Measurements from ENCODE around the gene SMCO2.

SMCO2 gene

GRCh38 chr12:27478949-27479348 is 32.4 kb downstream of the SMCO2 start:
- Histone ChIP-seq H3K23ac (ENCODE audit: low read length) (no peak overlapping the region), H3K4ac (ENCODE audit: low read depth, low read length) (no peak overlapping the region), H3K79me2 (ENCODE audit: control insufficient read depth, insufficient read depth, low read length) (no peaks in the 10 kb centered on the region), H3K4me2 (ENCODE audit: low read length) (no peak overlapping the region), H3K18ac (ENCODE audit: low read length) (no peak overlapping the region), H3K4me3 (ENCODE audit: low read length) (no peak overlapping the region), H3K56ac (ENCODE audit: low read length) (no peak overlapping the region), H3K36me3 (ENCODE audit: control insufficient read depth, insufficient read depth, low read length) (no peaks in the 10 kb centered on the region), H2BK15ac (replicated peaks; ENCODE audit: low read depth) (no peak overlapping the region), H3K4me1 (ENCODE audit: control insufficient read depth, low read depth, low read length) (no peaks in the 10 kb centered on the region), H4K8ac (ENCODE audit: low read depth, low read length) (no peak overlapping the region), H4K5ac (ENCODE audit: low read length) (no peak overlapping the region), H3K9ac (ENCODE audit: low read length) (no peak overlapping the region), H2BK120ac (ENCODE audit: low read depth, low read length) (no peak overlapping the region), H3K27me3 (ENCODE audit: insufficient read depth, low read length, poor library complexity) (no peaks in the 10 kb centered on the region), H2AK5ac (ENCODE audit: low read length) (no peak overlapping the region), H3K27ac (ENCODE audit: low read depth, low read length) (no peak overlapping the region), H3K79me1 (ENCODE audit: low read length) (no peaks in the 10 kb centered on the region), H2BK5ac (ENCODE audit: low read length) (no peak overlapping the region)
- no peak for DNase-seq

- no peak overlapping the region for H3K4me2 ChIP-seq (ENCODE audit: low read length)
- H3K4ac ChIP-seq (ENCODE audit: low read depth, low read length): no peak overlapping the region
- H2BK120ac ChIP-seq (ENCODE audit: low read depth, low read length): no peak overlapping the region
- no peak overlapping the region for H3K56ac ChIP-seq (ENCODE audit: low read length)
- H3K27ac ChIP-seq (ENCODE audit: low read depth, low read length): no peak overlapping the region
- H2BK5ac ChIP-seq (ENCODE audit: low read length): no peak overlapping the region
- DNase-seq: no peak
- no peaks in the 10 kb centered on the region for H3K27me3 ChIP-seq (ENCODE audit: insufficient read depth, low read length, poor library complexity)
- no peak overlapping the region for H3K23ac ChIP-seq (ENCODE audit: low read length)
- H2AK5ac ChIP-seq (ENCODE audit: low read length): no peak overlapping the region
- no peak overlapping the region for H4K5ac ChIP-seq (ENCODE audit: low read length)
- WGBS (ENCODE audit: extremely low coverage, insufficient coverage, low lambda C conversion rate): no CpG with 5 or more reads among the region's 1 CpG
- no peak overlapping the region for H2BK15ac ChIP-seq (replicated peaks; ENCODE audit: low read depth)
- no peak overlapping the region for H4K8ac ChIP-seq (ENCODE audit: low read depth, low read length)
- no peaks in the 10 kb centered on the region for H3K79me1 ChIP-seq (ENCODE audit: low read length)
- no peaks in the 10 kb centered on the region for H3K4me1 ChIP-seq (ENCODE audit: control insufficient read depth, low read depth, low read length)
- no peak overlapping the region for H3K4me3 ChIP-seq (ENCODE audit: low read length)
- no peaks in the 10 kb centered on the region for H3K36me3 ChIP-seq (ENCODE audit: control insufficient read depth, insufficient read depth, low read length)
- H3K9ac ChIP-seq (ENCODE audit: low read length): no peak overlapping the region
- H3K18ac ChIP-seq (ENCODE audit: low read length): no peak overlapping the region
- no peaks in the 10 kb centered on the region for H3K79me2 ChIP-seq (ENCODE audit: control insufficient read depth, insufficient read depth, low read length)
Observed at GRCh38 chr12:27480016-27480415, 33.5 kb downstream of the SMCO2 start.

GRCh38 chr12:27486961-27487360 is 40.4 kb downstream of the SMCO2 start:
- Histone ChIP-seq H4K5ac (ENCODE audit: low read length) (no peak overlapping the region), H3K36me3 (ENCODE audit: control insufficient read depth, insufficient read depth, low read length) (no peaks in the 10 kb centered on the region), H3K27me3 (ENCODE audit: insufficient read depth, low read length, poor library complexity) (no peaks in the 10 kb centered on the region), H2AK5ac (ENCODE audit: low read length) (no peak overlapping the region), H3K18ac (ENCODE audit: low read length) (no peak overlapping the region), H4K8ac (ENCODE audit: low read depth, low read length) (no peak overlapping the region), H3K4me1 (ENCODE audit: control insufficient read depth, low read depth, low read length) (no peaks in the 10 kb centered on the region), H3K79me2 (ENCODE audit: control insufficient read depth, insufficient read depth, low read length) (no peaks in the 10 kb centered on the region), H3K9ac (ENCODE audit: low read length) (no peak overlapping the region), H3K56ac (ENCODE audit: low read length) (no peak overlapping the region), H3K79me1 (ENCODE audit: low read length) (no peaks in the 10 kb centered on the region), H2BK15ac (replicated peaks; ENCODE audit: low read depth) (no peak overlapping the region), H3K23ac (ENCODE audit: low read length) (no peak overlapping the region), H3K4me3 (ENCODE audit: low read length) (no peak overlapping the region), H2BK120ac (ENCODE audit: low read depth, low read length) (no peak overlapping the region), H3K4me2 (ENCODE audit: low read length) (no peak overlapping the region), H3K27ac (ENCODE audit: low read depth, low read length) (no peak overlapping the region), H2BK5ac (ENCODE audit: low read length) (no peak overlapping the region), H3K4ac (ENCODE audit: low read depth, low read length) (no peak overlapping the region)
- no peak for DNase-seq

- H2BK5ac ChIP-seq (ENCODE audit: low read length): no peak overlapping the region
- peak; percentile 26 for DNase-seq
- no peaks in the 10 kb centered on the region for H3K79me2 ChIP-seq (ENCODE audit: control insufficient read depth, insufficient read depth, low read length)
- no peaks in the 10 kb centered on the region for H3K36me3 ChIP-seq (ENCODE audit: control insufficient read depth, insufficient read depth, low read length)
- no peak overlapping the region for H3K27ac ChIP-seq (ENCODE audit: low read depth, low read length)
- no CpG with 5 or more reads among the region's 5 CpGs for WGBS (ENCODE audit: extremely low coverage, insufficient coverage, low lambda C conversion rate)
- no peak overlapping the region for H4K8ac ChIP-seq (ENCODE audit: low read depth, low read length)
- no peak overlapping the region for H3K4me3 ChIP-seq (ENCODE audit: low read length)
- no peaks in the 10 kb centered on the region for H3K79me1 ChIP-seq (ENCODE audit: low read length)
- H3K27me3 ChIP-seq (ENCODE audit: insufficient read depth, low read length, poor library complexity): no peaks in the 10 kb centered on the region
- no peak overlapping the region for H2BK15ac ChIP-seq (replicated peaks; ENCODE audit: low read depth)
- H3K4ac ChIP-seq (ENCODE audit: low read depth, low read length): no peak overlapping the region
- no peak overlapping the region for H3K18ac ChIP-seq (ENCODE audit: low read length)
- no peaks in the 10 kb centered on the region for H3K4me1 ChIP-seq (ENCODE audit: control insufficient read depth, low read depth, low read length)
- H3K9ac ChIP-seq (ENCODE audit: low read length): no peak overlapping the region
- H3K4me2 ChIP-seq (ENCODE audit: low read length): no peak overlapping the region
- no peak overlapping the region for H2BK120ac ChIP-seq (ENCODE audit: low read depth, low read length)
- H3K23ac ChIP-seq (ENCODE audit: low read length): no peak overlapping the region
- no peak overlapping the region for H4K5ac ChIP-seq (ENCODE audit: low read length)
- H3K56ac ChIP-seq (ENCODE audit: low read length): no peak overlapping the region
- H2AK5ac ChIP-seq (ENCODE audit: low read length): no peak overlapping the region
Observed at GRCh38 chr12:27488479-27488878, 41.9 kb downstream of the SMCO2 start.

GRCh38 chr12:27491226-27491625 is 44.7 kb downstream of the SMCO2 start:
- Histone ChIP-seq H3K56ac (ENCODE audit: low read length) (no peak overlapping the region), H3K23ac (ENCODE audit: low read length) (no peak overlapping the region), H2AK5ac (ENCODE audit: low read length) (no peak overlapping the region), H3K36me3 (ENCODE audit: control insufficient read depth, insufficient read depth, low read length) (no peaks in the 10 kb centered on the region), H4K8ac (ENCODE audit: low read depth, low read length) (no peak overlapping the region), H2BK15ac (replicated peaks; ENCODE audit: low read depth) (no peak overlapping the region), H3K4me3 (ENCODE audit: low read length) (no peak overlapping the region), H3K79me2 (ENCODE audit: control insufficient read depth, insufficient read depth, low read length) (no peaks in the 10 kb centered on the region), H3K18ac (ENCODE audit: low read length) (no peak overlapping the region), H2BK5ac (ENCODE audit: low read length) (no peak overlapping the region), H3K4me1 (ENCODE audit: control insufficient read depth, low read depth, low read length) (no peaks in the 10 kb centered on the region), H3K4me2 (ENCODE audit: low read length) (no peak overlapping the region), H3K27ac (ENCODE audit: low read depth, low read length) (no peak overlapping the region), H3K79me1 (ENCODE audit: low read length) (no peaks in the 10 kb centered on the region), H3K27me3 (ENCODE audit: insufficient read depth, low read length, poor library complexity) (no peaks in the 10 kb centered on the region), H3K9ac (ENCODE audit: low read length) (no peak overlapping the region), H2BK120ac (ENCODE audit: low read depth, low read length) (no peak overlapping the region), H3K4ac (ENCODE audit: low read depth, low read length) (no peak overlapping the region), H4K5ac (ENCODE audit: low read length) (no peak overlapping the region)
- WGBS (ENCODE audit: extremely low coverage, insufficient coverage, low lambda C conversion rate): no CpG with 5 or more reads among the region's 2 CpGs
- DNase-seq: no peak

- no peak overlapping the region for H2BK120ac ChIP-seq (ENCODE audit: low read depth, low read length)
- no peaks in the 10 kb centered on the region for H3K79me2 ChIP-seq (ENCODE audit: control insufficient read depth, insufficient read depth, low read length)
- no peak overlapping the region for H3K23ac ChIP-seq (ENCODE audit: low read length)
- no peak overlapping the region for H4K8ac ChIP-seq (ENCODE audit: low read depth, low read length)
- no peak overlapping the region for H3K4me2 ChIP-seq (ENCODE audit: low read length)
- H3K4me1 ChIP-seq (ENCODE audit: control insufficient read depth, low read depth, low read length): no peaks in the 10 kb centered on the region
- H2BK5ac ChIP-seq (ENCODE audit: low read length): no peak overlapping the region
- WGBS (ENCODE audit: extremely low coverage, insufficient coverage, low lambda C conversion rate): no CpG with 5 or more reads among the region's 6 CpGs
- H3K36me3 ChIP-seq (ENCODE audit: control insufficient read depth, insufficient read depth, low read length): no peaks in the 10 kb centered on the region
- H2BK15ac ChIP-seq (replicated peaks; ENCODE audit: low read depth): no peak overlapping the region
- H3K79me1 ChIP-seq (ENCODE audit: low read length): no peaks in the 10 kb centered on the region
- H3K27me3 ChIP-seq (ENCODE audit: insufficient read depth, low read length, poor library complexity): no peaks in the 10 kb centered on the region
- H3K4me3 ChIP-seq (ENCODE audit: low read length): no peak overlapping the region
- H3K27ac ChIP-seq (ENCODE audit: low read depth, low read length): no peak overlapping the region
- DNase-seq: peak; percentile 57
- no peak overlapping the region for H3K4ac ChIP-seq (ENCODE audit: low read depth, low read length)
- no peak overlapping the region for H3K18ac ChIP-seq (ENCODE audit: low read length)
- H2AK5ac ChIP-seq (ENCODE audit: low read length): no peak overlapping the region
- no peak overlapping the region for H3K56ac ChIP-seq (ENCODE audit: low read length)
- H3K9ac ChIP-seq (ENCODE audit: low read length): no peak overlapping the region
- no peak overlapping the region for H4K5ac ChIP-seq (ENCODE audit: low read length)
Observed at GRCh38 chr12:27493260-27493940, 46.9 kb downstream of the SMCO2 start.
